ENCODE data around the gene ERBB4. TPM values are rescaled to one million over a fixed set of nuclear protein-coding genes. Genes with fewer than 3 reads are reported as not detected.

ERBB4 gene
- total RNA-seq, 4 donors from 2014 or later = 0.16 to 12.7 (median 0.27) TPM; not detected in 1

DNA sequence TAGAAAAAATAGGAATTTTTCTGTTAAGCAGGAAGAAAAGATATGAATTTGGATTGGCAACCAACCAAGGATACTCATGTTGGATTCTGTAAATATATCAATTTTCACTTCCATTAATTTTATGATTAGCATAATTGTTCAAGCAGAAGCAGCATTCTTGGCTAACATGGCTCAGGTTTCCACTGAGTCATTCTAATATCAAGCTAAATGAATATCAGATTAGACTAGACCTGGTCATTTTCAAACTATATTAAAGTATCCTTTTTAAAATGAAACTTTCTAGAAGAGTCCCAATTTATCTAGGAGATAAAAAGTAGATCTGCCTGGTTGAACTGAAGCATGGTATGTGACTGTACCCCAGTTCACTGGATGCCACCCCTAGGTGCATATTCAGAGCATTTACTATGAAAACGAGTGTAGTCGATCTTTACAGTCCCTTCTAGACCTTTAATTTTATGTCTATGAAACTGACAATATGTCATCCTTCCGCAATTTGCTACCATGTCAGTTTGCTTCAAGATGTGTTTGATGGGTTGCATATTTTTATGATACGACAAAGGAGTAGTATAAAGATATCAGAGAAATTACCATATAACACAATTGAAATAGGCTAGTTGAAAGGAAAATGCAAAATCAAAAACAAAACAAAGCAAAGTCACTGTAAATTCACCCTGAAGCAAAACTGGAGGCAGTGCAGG lies 704.9 kb downstream of the ERBB4 start:
- DNase-seq = no peak
- H3K27me3 ChIP-seq = no peaks in the 10 kb centered on the region
- no peaks in the 10 kb centered on the region for H3K4me1 ChIP-seq
- no peak overlapping the region for H3K27ac ChIP-seq
- no peak overlapping the region for H3K4me3 ChIP-seq
- no peaks in the 10 kb centered on the region for H3K9me3 ChIP-seq
- intact Hi-C loops (cut with DNase I; ENCODE audit: low total_unique reads) = no loop called here
- WGBS, 2 donors (ENCODE audit: low coverage in 1 of 2) = 71 to 76% methylated on average over 4 of the region's 4 CpGs
- H3K36me3 ChIP-seq = no peaks in the 10 kb centered on the region
- in situ Hi-C loops (cut with MboI; ENCODE audit: low pct_ligation_motif_present in 1 of 4, low pct_unique_long_range_greater_than_20kb in 1 of 4, low sequenced_read_pairs in 3 of 4) = no loop called here
- no peak for TF ChIP-seq POLR2A (IDR thresholded peaks at IDR 0.05)
- no peak for TF ChIP-seq CTCF (IDR thresholded peaks at IDR 0.05)

GRCh38 chr2:211829725-211830124 lies 708.9 kb downstream of the ERBB4 start:
- Histone ChIP-seq H3K36me3 (no peaks in the 10 kb centered on the region), H3K4me3 (no peak overlapping the region), H3K27ac (no peak overlapping the region), H3K9me3 (no peaks in the 10 kb centered on the region), H3K27me3 (no peaks in the 10 kb centered on the region), H3K4me1 (no peaks in the 10 kb centered on the region)
- WGBS, 2 donors (ENCODE audit: low coverage in 1 of 2) = 62 to 70% methylated on average over 3 of the region's 3 CpGs
- no peak for DNase-seq
- in situ Hi-C loops (cut with MboI; ENCODE audit: low pct_ligation_motif_present in 1 of 4, low pct_unique_long_range_greater_than_20kb in 1 of 4, low sequenced_read_pairs in 3 of 4) (no loop called here), intact Hi-C loops (cut with DNase I; ENCODE audit: low total_unique reads) (no loop called here)
- TF ChIP-seq EP300 (IDR thresholded peaks at IDR 0.05; ENCODE audit: low read depth) = no peak
- TF ChIP-seq POLR2A (IDR thresholded peaks at IDR 0.05) = no peak
- TF ChIP-seq CTCF (IDR thresholded peaks at IDR 0.05) = no peak
- TF ChIP-seq POLR2AphosphoS5 (IDR thresholded peaks at IDR 0.05) = no peak

DNA sequence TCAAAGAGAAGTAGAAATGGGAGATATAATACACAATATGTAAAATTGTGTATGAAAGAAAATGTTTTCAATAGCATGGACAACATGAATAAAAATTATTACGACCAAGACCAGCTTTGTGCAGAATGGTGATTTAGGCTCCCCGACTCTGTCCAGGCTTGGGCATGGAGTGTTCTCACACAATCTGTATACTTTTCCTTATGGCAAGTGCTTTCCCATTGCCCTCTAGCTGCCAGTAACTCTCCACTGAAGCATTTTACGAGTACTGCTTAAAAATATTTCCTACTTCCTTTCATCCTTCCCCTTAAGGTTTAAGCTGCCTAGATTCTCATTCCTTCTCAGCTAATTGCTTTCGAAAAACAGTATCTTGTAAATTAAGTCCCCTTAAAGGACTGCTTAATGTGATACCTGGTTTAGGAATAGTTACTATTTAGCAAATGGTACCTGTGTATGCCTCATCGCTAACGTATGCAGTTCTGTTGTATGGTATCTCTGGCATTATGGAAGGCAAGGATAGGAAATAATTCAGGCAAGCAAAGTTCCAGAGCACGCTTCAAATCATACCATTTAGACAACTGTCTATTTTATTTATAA lies 714.6 kb downstream of the ERBB4 start:
- Histone ChIP-seq H3K4me3 (no peak overlapping the region), H3K9me3 (no peaks in the 10 kb centered on the region), H3K36me3 (no peaks in the 10 kb centered on the region), H3K27ac (no peak overlapping the region), H3K4me1 (no peaks in the 10 kb centered on the region), H3K27me3 (no peaks in the 10 kb centered on the region)
- in situ Hi-C loops (cut with MboI; ENCODE audit: low pct_ligation_motif_present in 1 of 4, low pct_unique_long_range_greater_than_20kb in 1 of 4, low sequenced_read_pairs in 3 of 4) (no loop called here), intact Hi-C loops (cut with DNase I; ENCODE audit: low total_unique reads) (no loop called here)
- TF ChIP-seq CTCF (IDR thresholded peaks at IDR 0.05) = no peak
- no peak for TF ChIP-seq POLR2A (IDR thresholded peaks at IDR 0.05)
- TF ChIP-seq POLR2AphosphoS5 (IDR thresholded peaks at IDR 0.05) = no peak
- TF ChIP-seq EP300 (IDR thresholded peaks at IDR 0.05; ENCODE audit: low read depth) = no peak
- DNase-seq = no peak
- WGBS, 2 donors (ENCODE audit: low coverage in 1 of 2) = 66 to 68% methylated on average over 7 of the region's 7 CpGs

- peaks cover 0 to 2% (median 0%) of the 10 kb centered on the region in 4 donors for H3K36me3 ChIP-seq
- no peak overlapping the region for H3K27ac ChIP-seq
- DNase-seq = no peak
- no peaks in the 10 kb centered on the region for H3K27me3 ChIP-seq
- no peak for TF ChIP-seq POLR2AphosphoS5 (IDR thresholded peaks at IDR 0.05)
- intact Hi-C loops (cut with DNase I; ENCODE audit: low total_unique reads) = no loop called here
- no peak overlapping the region for H3K4me3 ChIP-seq
- in situ Hi-C loops (cut with MboI; ENCODE audit: low pct_ligation_motif_present in 1 of 4, low pct_unique_long_range_greater_than_20kb in 1 of 4, low sequenced_read_pairs in 3 of 4) = no loop called here
- no peaks in the 10 kb centered on the region for H3K9me3 ChIP-seq
- 64 to 77% methylated on average over 3 of the region's 3 CpGs for WGBS, 2 donors (ENCODE audit: low coverage in 1 of 2)
- no peaks in the 10 kb centered on the region for H3K4me1 ChIP-seq
These were observed 715.8 kb downstream of the ERBB4 start for GRCh38 chr2:211822686-211823335.

Data from transverse colon (tissue), 4 donors.